LNCaP clone FGC (cell line): ENCODE results near the gene NPVF.

ENCODE experiments used
- DNase-seq: peaks from one replicate; pipeline ENCODE4 v3.0.0-alpha.2; 2011; ENCODE audit warnings: low read depth
- H3K4me3 ChIP-seq: 2 replicates; pipeline ENCODE4 v1.5.1; 2011; ENCODE audit warnings: mild to moderate bottlenecking, low read depth, low read length, control low read depth
- TF ChIP-seq, protein P1 (sequence below): IDR thresholded peaks from 2 replicates; pipeline ENCODE4 v1.5.1; 2012; ENCODE audit warnings: mild to moderate bottlenecking; ENCODE audit not compliant: control insufficient read depth, insufficient read depth; ENCODE audit errors: extremely low read depth

The NPVF gene

DNA sequence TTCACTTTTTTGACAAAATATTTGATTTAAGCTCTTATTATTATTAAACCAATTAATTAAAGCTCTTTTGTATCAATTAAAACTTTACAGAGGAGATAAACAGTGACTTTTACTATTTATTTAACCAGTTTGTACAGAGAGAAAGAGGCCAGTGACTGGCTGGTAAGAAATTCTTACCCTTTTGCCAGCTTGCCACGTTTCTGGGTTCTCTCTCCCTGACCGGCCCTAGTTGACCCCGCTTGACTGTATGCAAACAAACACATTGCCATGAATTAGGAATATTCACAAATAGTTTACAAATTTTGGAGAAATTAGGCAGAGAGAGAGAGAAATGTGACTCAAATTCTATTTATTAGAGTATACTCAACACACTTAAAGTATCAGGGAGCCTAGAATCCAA is 36.2 kb downstream of the NPVF start:
- TF ChIP-seq, protein P1, sequence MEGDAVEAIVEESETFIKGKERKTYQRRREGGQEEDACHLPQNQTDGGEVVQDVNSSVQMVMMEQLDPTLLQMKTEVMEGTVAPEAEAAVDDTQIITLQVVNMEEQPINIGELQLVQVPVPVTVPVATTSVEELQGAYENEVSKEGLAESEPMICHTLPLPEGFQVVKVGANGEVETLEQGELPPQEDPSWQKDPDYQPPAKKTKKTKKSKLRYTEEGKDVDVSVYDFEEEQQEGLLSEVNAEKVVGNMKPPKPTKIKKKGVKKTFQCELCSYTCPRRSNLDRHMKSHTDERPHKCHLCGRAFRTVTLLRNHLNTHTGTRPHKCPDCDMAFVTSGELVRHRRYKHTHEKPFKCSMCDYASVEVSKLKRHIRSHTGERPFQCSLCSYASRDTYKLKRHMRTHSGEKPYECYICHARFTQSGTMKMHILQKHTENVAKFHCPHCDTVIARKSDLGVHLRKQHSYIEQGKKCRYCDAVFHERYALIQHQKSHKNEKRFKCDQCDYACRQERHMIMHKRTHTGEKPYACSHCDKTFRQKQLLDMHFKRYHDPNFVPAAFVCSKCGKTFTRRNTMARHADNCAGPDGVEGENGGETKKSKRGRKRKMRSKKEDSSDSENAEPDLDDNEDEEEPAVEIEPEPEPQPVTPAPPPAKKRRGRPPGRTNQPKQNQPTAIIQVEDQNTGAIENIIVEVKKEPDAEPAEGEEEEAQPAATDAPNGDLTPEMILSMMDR, result no peak
- no peak overlapping the region for H3K4me3 ChIP-seq
- DNase-seq, result no peak

DNA sequence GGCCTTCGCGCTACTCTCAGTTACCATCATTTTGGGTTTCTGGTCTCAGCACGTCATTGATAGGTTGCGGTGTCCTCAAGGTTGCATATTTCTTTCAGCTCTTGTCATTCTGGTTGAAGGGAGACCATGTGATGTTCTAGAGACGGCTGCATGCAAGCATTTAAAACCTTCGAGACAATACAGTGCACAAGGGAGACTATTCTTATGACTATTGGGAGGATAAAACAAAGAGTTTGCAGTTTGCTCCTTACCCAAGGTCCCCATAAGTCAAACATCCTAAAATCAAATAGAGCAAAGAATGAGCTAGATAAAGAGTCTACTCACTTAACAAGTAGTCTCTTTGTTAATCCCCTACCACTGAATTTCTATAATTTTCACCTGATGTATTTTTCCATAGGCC is 39.1 kb downstream of the NPVF start:
- TF ChIP-seq, protein P1, result no peak
- DNase-seq, result no peak

DNA sequence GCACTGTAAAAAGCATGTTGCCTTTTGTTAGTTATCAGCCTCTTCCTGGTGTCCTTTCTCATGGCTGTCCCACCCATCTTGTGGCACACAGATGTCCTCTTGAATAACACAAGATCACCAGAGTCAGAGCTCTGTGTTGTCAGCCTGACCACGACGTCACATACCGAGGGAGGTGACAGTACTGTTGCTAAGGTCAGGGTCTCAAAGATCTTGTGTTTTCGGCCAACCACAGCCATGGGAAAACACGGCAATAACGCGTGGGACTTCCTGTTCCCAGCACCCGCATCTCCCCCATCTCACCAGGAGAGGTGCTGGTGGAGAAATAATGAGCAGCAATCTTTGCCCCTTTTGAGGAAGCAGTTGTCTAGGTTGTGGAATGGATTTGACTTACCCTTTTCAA is 40.4 kb downstream of the NPVF start:
- DNase-seq, result no peak
- TF ChIP-seq, protein P1, result no peak
- H3K4me3 ChIP-seq, result no peak overlapping the region

More for the DNA sequence above, 39.1 kb downstream of the NPVF start:
- H3K4me3 ChIP-seq, result no peak overlapping the region

DNA sequence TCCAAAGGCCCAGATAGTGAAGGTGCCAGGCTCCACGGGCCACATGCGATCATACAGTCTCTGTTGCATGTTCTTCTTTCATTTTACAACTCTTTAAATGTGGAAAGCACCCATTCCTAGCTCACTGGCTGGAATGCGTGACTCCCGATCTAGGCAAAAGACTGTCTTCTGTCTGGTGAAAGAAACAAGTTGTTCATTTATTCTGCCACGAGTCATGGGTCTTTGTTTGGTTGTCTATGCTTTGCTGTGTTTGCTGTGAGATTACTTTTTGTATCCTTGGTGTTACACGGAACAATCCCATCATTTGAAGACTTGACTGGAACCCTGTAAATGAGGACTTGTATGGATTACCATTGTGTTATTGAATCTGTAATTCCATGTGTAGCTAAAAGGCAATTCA is 41.9 kb downstream of the NPVF start:
- DNase-seq, result no peak
- no peak overlapping the region for H3K4me3 ChIP-seq
- TF ChIP-seq, protein P1, result no peak

DNA sequence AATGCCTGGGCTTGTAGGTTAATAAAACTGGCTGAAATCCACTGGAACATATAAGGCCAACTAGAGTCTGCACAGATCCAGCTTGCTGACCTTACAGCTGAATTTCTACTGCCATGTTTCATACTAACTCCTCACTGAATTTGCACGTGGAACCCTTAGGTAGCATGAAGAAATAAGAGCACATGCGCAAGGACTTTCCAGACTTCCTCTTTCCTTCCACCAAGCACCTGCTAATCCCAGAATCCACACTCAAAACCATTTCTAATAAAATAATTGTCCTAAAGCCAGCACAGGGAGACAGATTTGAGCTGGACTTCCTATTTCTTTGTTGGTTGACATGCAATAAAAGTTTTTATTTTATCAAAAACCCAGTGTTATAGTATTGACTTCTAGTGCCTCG is 46.8 kb downstream of the NPVF start:
- TF ChIP-seq, protein P1, result no peak
- DNase-seq, result no peak

DNA sequence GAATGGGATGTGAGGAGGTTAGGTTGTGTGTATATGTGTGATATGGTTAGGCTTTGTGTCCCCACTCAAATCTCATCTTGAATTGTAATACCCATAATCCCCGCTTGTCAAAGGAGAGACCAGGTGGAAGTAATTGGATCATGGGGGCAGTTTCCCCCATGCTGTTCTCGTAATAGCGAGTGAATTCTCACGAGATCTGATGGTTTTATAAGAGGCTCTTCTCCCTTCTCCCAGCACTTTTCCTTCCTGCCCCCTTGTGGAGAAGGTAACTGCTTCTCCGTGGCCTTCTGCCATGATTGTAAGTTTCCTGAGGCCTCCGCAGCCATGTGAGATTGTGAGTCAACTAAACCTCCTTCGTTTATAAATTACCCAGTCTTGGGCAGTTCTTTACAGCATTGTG is 47.3 kb downstream of the NPVF start:
- TF ChIP-seq, protein P1, result peak; percentile 11; the same call in 1 of the 2 replicates
- no peak overlapping the region for H3K4me3 ChIP-seq
- no peak for DNase-seq

More for the DNA sequence above, 46.8 kb downstream of the NPVF start:
- no peak overlapping the region for H3K4me3 ChIP-seq

DNA sequence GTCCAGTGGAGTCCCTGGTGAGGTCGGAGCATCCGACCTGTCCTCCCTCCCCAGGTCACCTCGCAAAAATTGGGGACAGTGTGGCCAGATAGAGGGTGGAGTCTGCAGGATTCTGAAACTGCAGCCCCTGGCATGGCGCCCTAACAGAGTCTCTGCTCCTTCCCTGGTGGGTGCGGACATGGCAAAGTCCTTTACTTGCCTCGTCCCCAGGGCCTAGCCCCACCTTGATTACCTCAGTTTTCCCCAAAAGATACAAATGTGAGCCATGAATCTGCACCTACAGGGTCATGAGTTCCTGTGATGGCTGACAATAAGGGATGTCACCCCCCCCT is 47.7 kb downstream of the NPVF start:
- no peak for DNase-seq
- H3K4me3 ChIP-seq, result peak overlapping the region; percentile 52
- TF ChIP-seq, protein P1, result no peak
